ENCODE data around the gene CD8A.
A peak's percentile ranks its signal among the peaks of the same experiment; 100 is the strongest.

The CD8A gene

GRCh38 chr2:86807468-86808275 lies 17.0 kb upstream of the CD8A start:
- peak; percentile 66 for DNase-seq (ENCODE audit: low spot score)
- TF ChIP-seq CTCF (conservative IDR thresholded peaks at IDR 0.05; ENCODE audit: low read depth) = no peak

GRCh38 chr2:86807133-86807467 lies 16.4 kb upstream of the CD8A start:
- H3K27ac ChIP-seq = no peak overlapping the region
- CTCF ChIA-PET = no interaction called here
- no peak for DNase-seq (ENCODE audit: low spot score)
- POLR2A ChIA-PET (ENCODE audit: low non-redundant PET) = no interaction called here
- no peak for TF ChIP-seq CTCF (conservative IDR thresholded peaks at IDR 0.05; ENCODE audit: low read depth)

More at GRCh38 chr2:86807468-86808275, 17.0 kb upstream of the CD8A start:
- CTCF ChIA-PET = interaction anchor here (0.7 kb wide), 1 partner anchor 21 kb away, joined by 3 read pairs; no protein-coding TSS in a partner anchor
- POLR2A ChIA-PET (ENCODE audit: low non-redundant PET) = no interaction called here
- H3K27ac ChIP-seq = no peak overlapping the region; the same call in 1 of the 2 replicates

- ChIA-PET CTCF (no interaction called here), POLR2A (ENCODE audit: low non-redundant PET) (no interaction called here)
- DNase-seq (ENCODE audit: low spot score) = no peak
- no peak overlapping the region for H3K27ac ChIP-seq
- no peak for TF ChIP-seq CTCF (conservative IDR thresholded peaks at IDR 0.05; ENCODE audit: low read depth)
Observed at GRCh38 chr2:86806059-86806857, 15.5 kb upstream of the CD8A start.

GRCh38 chr2:86800856-86801567 lies 10.3 kb upstream of the CD8A start:
- no peak overlapping the region for H3K27ac ChIP-seq
- DNase-seq (ENCODE audit: low spot score) = no peak
- POLR2A ChIA-PET (ENCODE audit: low non-redundant PET) = no interaction called here
- TF ChIP-seq CTCF (conservative IDR thresholded peaks at IDR 0.05; ENCODE audit: low read depth) = no peak
- CTCF ChIA-PET = no interaction called here

- no peak for DNase-seq (ENCODE audit: low spot score)
- no peak overlapping the region for H3K27ac ChIP-seq
- no peak for TF ChIP-seq CTCF (conservative IDR thresholded peaks at IDR 0.05; ENCODE audit: low read depth)
- CTCF ChIA-PET = interaction anchor here (0.5 to 0.6 kb wide), 2 partner anchors 10 to 15 kb away, joined by 5 to 6 read pairs; no protein-coding TSS in a partner anchor
- POLR2A ChIA-PET (ENCODE audit: low non-redundant PET) = no interaction called here
Observed at GRCh38 chr2:86794861-86795260, 4.1 kb upstream of the CD8A start.

GRCh38 chr2:86793752-86794151 lies 3.0 kb upstream of the CD8A start:
- no peak overlapping the region for H3K27ac ChIP-seq
- POLR2A ChIA-PET (ENCODE audit: low non-redundant PET) = no interaction called here
- no peak for TF ChIP-seq CTCF (conservative IDR thresholded peaks at IDR 0.05; ENCODE audit: low read depth)
- CTCF ChIA-PET = no interaction called here
- no peak for DNase-seq (ENCODE audit: low spot score)

Measured in RWPE1 (cell line).